Measurements from ENCODE around the gene RBBP7. TPM values are rescaled to one million over a fixed set of nuclear protein-coding genes. Genes with fewer than 3 reads are reported as not detected.

The RBBP7 gene
- total and polyA plus RNA-seq, 2 donors (not counting 3 experiments of a cell fraction or from before 2014, with no cell fraction given), result 81.5 to 130 TPM

DNA sequence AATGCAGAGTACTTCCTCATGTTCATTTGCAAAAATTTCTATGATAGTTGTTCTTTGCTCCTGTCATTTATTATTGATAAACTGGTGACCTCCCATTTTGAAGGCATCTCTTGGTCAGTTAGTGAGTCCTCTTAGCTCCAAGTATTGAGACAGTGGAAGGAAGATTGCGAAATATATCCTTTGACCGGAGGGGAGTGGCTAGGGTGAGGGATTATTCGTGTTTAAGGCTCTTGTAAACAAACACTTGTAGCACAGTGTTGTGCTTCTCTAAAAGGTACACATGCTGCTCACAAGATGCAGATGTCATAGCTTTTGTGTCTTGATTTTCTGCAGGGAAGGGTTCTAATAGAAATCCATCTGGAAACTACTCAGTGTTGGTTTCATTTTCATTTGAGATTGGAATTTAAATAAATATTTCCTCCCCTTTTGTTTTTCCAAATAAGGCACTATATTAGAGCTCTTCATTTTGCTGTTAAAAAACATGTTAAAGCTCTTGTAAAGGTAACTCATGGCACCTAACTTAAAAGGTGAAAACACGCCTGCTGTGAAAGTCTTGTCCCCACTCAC is 62.1 kb downstream of the RBBP7 start:
- POLR2A ChIA-PET, result interaction anchor here (1.0 to 1.5 kb wide), 2 partner anchors 22 to 89 kb away, joined by 3 to 4 read pairs; partner anchors contain the start of genes SYAP1 and TXLNG

More for the DNA sequence above, 62.1 kb downstream of the RBBP7 start:
- H3K4me2 ChIP-seq (ENCODE audit: insufficient read depth, low read length), result peak overlapping the region; percentile 72
- FAIRE-seq (no peak), DNase-seq (ENCODE audit: low read depth, low spot score) (peak; percentile 26)
- H2AFZ ChIP-seq (ENCODE audit: low read depth, low read length), result no peak overlapping the region
- peak overlapping the region in 2 of 3 experiments; percentile 15 to 35 for H3K4me3 ChIP-seq (replicated peaks in 1 of 3; ENCODE audit: insufficient read depth in 1 of 3, low read depth in 1 of 3, low read length in 3 of 3)
- H3K27ac ChIP-seq (ENCODE audit: insufficient read depth, low read depth, low read length), result peak overlapping the region; percentile 23
- H3K9ac ChIP-seq (replicated peaks; ENCODE audit: extremely low read depth, insufficient read depth, low read length), result peak overlapping the region; percentile 1
- CTCF ChIA-PET, result interaction anchor here (0.9 to 1.9 kb wide), 14 partner anchors 10 to 238 kb away, joined by 3 to 9 read pairs (median 4); no protein-coding TSS in a partner anchor
- H3K9me1 ChIP-seq (replicated peaks; ENCODE audit: control insufficient read depth, extremely low read depth, insufficient read depth, low read length), result no peaks in the 10 kb centered on the region
- no peaks in the 10 kb centered on the region for H3K27me3 ChIP-seq (ENCODE audit: control insufficient read depth in 2 of 2, insufficient read depth in 2 of 2, low read length in 2 of 2)
- intact Hi-C loops (cut with micrococcal nuclease), result no loop called here
- no peaks in the 10 kb centered on the region for H3K9me3 ChIP-seq (replicated peaks; ENCODE audit: control insufficient read depth, insufficient read depth, low read length)
- dilution Hi-C loops (cut with MboI; ENCODE audit: extremely low pct_ligation_motif_present, low sequenced_read_pairs), result no loop called here
- TF ChIP-seq, protein P1, sequence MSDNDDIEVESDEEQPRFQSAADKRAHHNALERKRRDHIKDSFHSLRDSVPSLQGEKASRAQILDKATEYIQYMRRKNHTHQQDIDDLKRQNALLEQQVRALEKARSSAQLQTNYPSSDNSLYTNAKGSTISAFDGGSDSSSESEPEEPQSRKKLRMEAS (IDR thresholded peaks at IDR 0.05; ENCODE audit: insufficient read depth, insufficient read length), result no peak
- TF ChIP-seq, protein P2, sequence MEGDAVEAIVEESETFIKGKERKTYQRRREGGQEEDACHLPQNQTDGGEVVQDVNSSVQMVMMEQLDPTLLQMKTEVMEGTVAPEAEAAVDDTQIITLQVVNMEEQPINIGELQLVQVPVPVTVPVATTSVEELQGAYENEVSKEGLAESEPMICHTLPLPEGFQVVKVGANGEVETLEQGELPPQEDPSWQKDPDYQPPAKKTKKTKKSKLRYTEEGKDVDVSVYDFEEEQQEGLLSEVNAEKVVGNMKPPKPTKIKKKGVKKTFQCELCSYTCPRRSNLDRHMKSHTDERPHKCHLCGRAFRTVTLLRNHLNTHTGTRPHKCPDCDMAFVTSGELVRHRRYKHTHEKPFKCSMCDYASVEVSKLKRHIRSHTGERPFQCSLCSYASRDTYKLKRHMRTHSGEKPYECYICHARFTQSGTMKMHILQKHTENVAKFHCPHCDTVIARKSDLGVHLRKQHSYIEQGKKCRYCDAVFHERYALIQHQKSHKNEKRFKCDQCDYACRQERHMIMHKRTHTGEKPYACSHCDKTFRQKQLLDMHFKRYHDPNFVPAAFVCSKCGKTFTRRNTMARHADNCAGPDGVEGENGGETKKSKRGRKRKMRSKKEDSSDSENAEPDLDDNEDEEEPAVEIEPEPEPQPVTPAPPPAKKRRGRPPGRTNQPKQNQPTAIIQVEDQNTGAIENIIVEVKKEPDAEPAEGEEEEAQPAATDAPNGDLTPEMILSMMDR (IDR thresholded peaks at IDR 0.05; ENCODE audit: extremely low read depth in 1 of 2, insufficient read depth in 1 of 2, low read depth in 1 of 2, low read length in 2 of 2), result no peak
- TF ChIP-seq GATA2 (IDR thresholded peaks at IDR 0.05; ENCODE audit: insufficient read depth, insufficient read length, low read depth, low read length) (no peak), JUN (IDR thresholded peaks at IDR 0.05; ENCODE audit: borderline replicate concordance, insufficient read depth, insufficient read length, low read depth) (no peak), POLR2AphosphoS5 (IDR thresholded peaks at IDR 0.05; ENCODE audit: insufficient read depth, low read depth, low read length) (no peak), MYC (IDR thresholded peaks at IDR 0.05; ENCODE audit: low read depth, low read length) (no peak), FOS (IDR thresholded peaks at IDR 0.05; ENCODE audit: borderline replicate concordance, insufficient read depth, low read length) (no peak), POLR2A (IDR thresholded peaks at IDR 0.05; ENCODE audit: low read depth, low read length) (no peak), EZH2 (IDR thresholded peaks at IDR 0.05; ENCODE audit: borderline replicate concordance, low read depth, low read length, severe bottlenecking) (no peak)
- H3K4me1 ChIP-seq (ENCODE audit: control insufficient read depth, extremely low read depth, insufficient read depth, low read length), result peaks cover 5% of the 10 kb centered on the region
- no peaks in the 10 kb centered on the region for H4K20me1 ChIP-seq (replicated peaks; ENCODE audit: control insufficient read depth, extremely low read depth, insufficient read depth, low read length)
- peaks cover 31% of the 10 kb centered on the region for H3K79me2 ChIP-seq (ENCODE audit: control insufficient read depth, insufficient read depth, low read length)
- no TSS peak for BruUV-seq (replicated peaks)
- H3K36me3 ChIP-seq (ENCODE audit: control insufficient read depth in 2 of 2, extremely low read depth in 1 of 2, insufficient read depth in 2 of 2, low read length in 2 of 2), result no peaks in the 10 kb centered on the region

Data from endothelial cell of umbilical vein (primary cell).